ENCODE measurements around the gene QRFPR. TPM values are rescaled to one million over a fixed set of nuclear protein-coding genes. Genes with fewer than 3 reads are reported as not detected.

Gene QRFPR
- total and polyA plus RNA-seq, 2 of the 8 experiments (the other 6 are each of a cell fraction or from before 2014, with no cell fraction given) = 1.0 to 2.9 TPM

GRCh38 chr4:121390335-121390734 lies 9.5 kb upstream of the QRFPR start:
- no peaks in the 10 kb centered on the region for H3K36me3 ChIP-seq (ENCODE audit: control insufficient read depth in 2 of 4, insufficient read depth in 4 of 4, low read length in 3 of 4)
- H3K4me3 ChIP-seq (ENCODE audit: extremely low read depth in 1 of 4, insufficient read depth in 2 of 4, low read depth in 3 of 4, low read length in 4 of 4) = no peak overlapping the region
- 86% methylated on average over 2 of the region's 2 CpGs; no CpG with 5 or more reads in 1 of the 2 experiments for WGBS, 2 experiments (ENCODE audit: extremely low coverage in 1 of 2, insufficient coverage in 1 of 2, insufficient read length in 1 of 2, insufficient replicate concordance in 2 of 2, low coverage in 1 of 2, low lambda C conversion rate in 2 of 2, missing lambda C conversion rate in 1 of 2)
- no peak overlapping the region for H3K9ac ChIP-seq (replicated peaks in 1 of 4; ENCODE audit: extremely low read depth in 1 of 4, low read depth in 3 of 4, low read length in 3 of 4)
- no peaks in the 10 kb centered on the region for H3K23me2 ChIP-seq (ENCODE audit: low read depth, low read length)
- no peaks in the 10 kb centered on the region for H3K27me3 ChIP-seq (replicated peaks in 1 of 4; ENCODE audit: control insufficient read depth in 3 of 4, extremely low read depth in 1 of 4, insufficient read depth in 3 of 4, low read length in 3 of 4)
- H3K4me1 ChIP-seq (replicated peaks in 1 of 4; ENCODE audit: control insufficient read depth in 3 of 4, insufficient read depth in 4 of 4, low read length in 3 of 4) = no peaks in the 10 kb centered on the region
- H2BK15ac ChIP-seq (ENCODE audit: low read length) = no peak overlapping the region
- 0 out of 4 replicates have a peak, but pooled peaks cover 0 to 4% of the 10 kb centered on the region in 2 experiments for H3K9me3 ChIP-seq (ENCODE audit: insufficient read depth in 2 of 2, low read depth in 1 of 2, low read length in 1 of 2)
- H2BK120ac ChIP-seq (replicated peaks; ENCODE audit: low read depth, low read length) = no peak overlapping the region
- H3K56ac ChIP-seq (replicated peaks; ENCODE audit: insufficient read length, low read depth, low read length) = no peak overlapping the region
- H2BK20ac ChIP-seq (ENCODE audit: low read length) = no peak overlapping the region
- CTCF ChIA-PET (ENCODE audit: partially characterized antibody) = interaction anchor here (1.2 to 2.2 kb wide), 2 partner anchors 19 to 37 kb away, joined by 3 to 11 read pairs; no protein-coding TSS in a partner anchor
- H3K18ac ChIP-seq (ENCODE audit: extremely low read depth, low read length) = no peak overlapping the region
- H4K5ac ChIP-seq (ENCODE audit: insufficient read length, low read depth, low read length) = no peak overlapping the region
- POLR2A ChIA-PET (ENCODE audit: partially characterized antibody) = no interaction called here
- no peak overlapping the region for H2BK12ac ChIP-seq (ENCODE audit: low read depth, low read length)
- no peak overlapping the region for H4K91ac ChIP-seq (replicated peaks; ENCODE audit: insufficient read length, low read length)
- no peak overlapping the region for H2BK5ac ChIP-seq (ENCODE audit: low read depth, low read length)
- no peak overlapping the region for H3K4me2 ChIP-seq (ENCODE audit: insufficient read depth in 1 of 2, low read depth in 2 of 2, low read length in 2 of 2)
- H3K79me1 ChIP-seq (ENCODE audit: low read depth, low read length) = no peaks in the 10 kb centered on the region
- no peak overlapping the region for H3K14ac ChIP-seq (ENCODE audit: insufficient read length)
- DNase-seq (ENCODE audit: low read depth in 1 of 2, low spot score in 2 of 2) = no peak
- H3K27ac ChIP-seq (ENCODE audit: low read depth, low read length) = no peak overlapping the region
- H3K79me2 ChIP-seq (ENCODE audit: control insufficient read depth in 1 of 2, insufficient read depth in 2 of 2, low read length in 2 of 2) = no peaks in the 10 kb centered on the region
- no peak overlapping the region for H2AFZ ChIP-seq (ENCODE audit: low read length)
- H3K23ac ChIP-seq (ENCODE audit: insufficient read length) = no peak overlapping the region
- H3K4ac ChIP-seq (replicated peaks; ENCODE audit: insufficient read length, low read depth, low read length) = no peak overlapping the region
- no peaks in the 10 kb centered on the region for H4K20me1 ChIP-seq (replicated peaks in 1 of 2; ENCODE audit: control insufficient read depth in 1 of 2, insufficient read depth in 2 of 2, low read length in 2 of 2)
- no peak overlapping the region for H2AK5ac ChIP-seq (ENCODE audit: low read depth, low read length)
- FAIRE-seq = no peak
- H4K8ac ChIP-seq (ENCODE audit: extremely low read depth, insufficient read depth, low read length) = no peak overlapping the region
- TF ChIP-seq SRF (IDR thresholded peaks at IDR 0.05; ENCODE audit: low read depth, low read length) = no peak
- no peak for TF ChIP-seq RNF2 (IDR thresholded peaks at IDR 0.05; ENCODE audit: borderline replicate concordance, low read depth, low read length, missing control alignments, poor library complexity, severe bottlenecking)
- TF ChIP-seq POU5F1 (IDR thresholded peaks at IDR 0.05; ENCODE audit: low read depth, low read length) = no peak
- TF ChIP-seq FOSL1 (IDR thresholded peaks at IDR 0.05; ENCODE audit: insufficient read depth, low read depth, low read length) = no peak
- no peak for TF ChIP-seq JUN (IDR thresholded peaks at IDR 0.05; ENCODE audit: low read depth, low read length)
- TF ChIP-seq KDM5A (IDR thresholded peaks at IDR 0.05; ENCODE audit: low read length) = no peak
- TF ChIP-seq BACH1 (IDR thresholded peaks at IDR 0.05; ENCODE audit: low read length) = no peak
- no peak for TF ChIP-seq RBBP5 (IDR thresholded peaks at IDR 0.05; ENCODE audit: borderline replicate concordance, low read depth, low read length)
- TF ChIP-seq MAFK (IDR thresholded peaks at IDR 0.05; ENCODE audit: low read depth, low read length) = no peak
- no peak for TF ChIP-seq CREB1 (IDR thresholded peaks at IDR 0.05)
- TF ChIP-seq EP300 (IDR thresholded peaks at IDR 0.05; ENCODE audit: borderline replicate concordance in 1 of 2, low read depth in 2 of 2, low read length in 2 of 2) = no peak
- no peak for TF ChIP-seq CEBPB (IDR thresholded peaks at IDR 0.05; ENCODE audit: low read depth, low read length)
